ENCODE measurements around the gene SGCE.

DNA sequence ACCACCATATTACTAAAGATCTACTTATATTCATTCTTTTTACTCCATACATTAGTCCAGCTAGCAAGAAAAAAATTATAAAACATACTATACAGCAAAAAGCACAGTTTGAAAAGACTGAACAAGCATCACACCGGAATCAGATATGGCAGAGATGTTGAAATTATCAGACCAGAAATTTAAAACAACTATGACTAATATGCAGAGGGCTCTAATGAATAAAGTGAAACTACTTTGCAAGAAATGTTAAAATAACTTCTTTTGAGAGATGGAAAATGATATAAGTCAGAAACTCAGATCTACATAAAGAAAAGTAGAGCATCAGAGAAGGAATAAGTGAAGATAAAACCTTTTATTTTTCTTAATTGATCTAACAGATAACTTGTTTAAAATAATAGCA, 50.9 kb downstream of the SGCE start:
- TF ChIP-seq, protein P1, sequence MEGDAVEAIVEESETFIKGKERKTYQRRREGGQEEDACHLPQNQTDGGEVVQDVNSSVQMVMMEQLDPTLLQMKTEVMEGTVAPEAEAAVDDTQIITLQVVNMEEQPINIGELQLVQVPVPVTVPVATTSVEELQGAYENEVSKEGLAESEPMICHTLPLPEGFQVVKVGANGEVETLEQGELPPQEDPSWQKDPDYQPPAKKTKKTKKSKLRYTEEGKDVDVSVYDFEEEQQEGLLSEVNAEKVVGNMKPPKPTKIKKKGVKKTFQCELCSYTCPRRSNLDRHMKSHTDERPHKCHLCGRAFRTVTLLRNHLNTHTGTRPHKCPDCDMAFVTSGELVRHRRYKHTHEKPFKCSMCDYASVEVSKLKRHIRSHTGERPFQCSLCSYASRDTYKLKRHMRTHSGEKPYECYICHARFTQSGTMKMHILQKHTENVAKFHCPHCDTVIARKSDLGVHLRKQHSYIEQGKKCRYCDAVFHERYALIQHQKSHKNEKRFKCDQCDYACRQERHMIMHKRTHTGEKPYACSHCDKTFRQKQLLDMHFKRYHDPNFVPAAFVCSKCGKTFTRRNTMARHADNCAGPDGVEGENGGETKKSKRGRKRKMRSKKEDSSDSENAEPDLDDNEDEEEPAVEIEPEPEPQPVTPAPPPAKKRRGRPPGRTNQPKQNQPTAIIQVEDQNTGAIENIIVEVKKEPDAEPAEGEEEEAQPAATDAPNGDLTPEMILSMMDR (IDR thresholded peaks at IDR 0.05; ENCODE audit: poor library complexity) = no peak
- no peak for TF ChIP-seq EZH2phosphoT487 (IDR thresholded peaks at IDR 0.05; ENCODE audit: low read depth, severe bottlenecking, unreplicated experiment)
- no peak for TF ChIP-seq EZH2 (IDR thresholded peaks at IDR 0.05; ENCODE audit: borderline replicate concordance)

Data from hepatocyte (in vitro differentiated cells).